Right atrium auricular region (tissue), 2 donors: ENCODE measurements around the gene SMPDL3A. TPM values are rescaled to one million over a fixed set of nuclear protein-coding genes. Genes with fewer than 3 reads are reported as not detected.

ENCODE experiments used
- DNase-seq: peaks from one replicate; pipeline ENCODE4 v3.0.0-alpha.2; 2019; ENCODE audit warnings: low spot score
- H3K27ac ChIP-seq, 2 donors: fragments of 200-600 bp; sonication (generic); 1 replicate in 1 of 2; 2 replicates in 1 of 2; pipeline ENCODE4 v1.5.1; 2016 to 2019
- H3K27me3 ChIP-seq, 2 donors: fragments of 200-600 bp; sonication (generic); one replicate each; pipeline versions ENCODE4 v1.5.1 to v1.6.0; 2017 to 2019
- H3K36me3 ChIP-seq: fragments of 200-600 bp; sonication (generic); one replicate; pipeline ENCODE4 v1.5.1; 2016
- H3K4me1 ChIP-seq, 2 donors: fragments of 200-600 bp; sonication (generic); one replicate each; pipeline versions ENCODE4 v1.5.1 to v1.6.0; 2017 to 2019
- H3K4me3 ChIP-seq, 2 donors: fragments of 200-600 bp; sonication (generic); 1 replicate in 1 of 2; 2 replicates in 1 of 2; pipeline ENCODE4 v1.5.1; 2017 to 2019; ENCODE audit warnings: mild to moderate bottlenecking in 1 of 2, moderate library complexity in 1 of 2
- H3K9me3 ChIP-seq, 2 donors: fragments of 200-600 bp; sonication (generic); one replicate each; pipeline ENCODE4 v1.5.1; 2019
- total RNA-seq, 2 donors: library from RNA; depleted of rRNA; stranded (reverse); fragments of >200 nt; gene quantifications; one replicate each; pipeline ENCODE4 v1.1.0, GENCODE V29; 2016
- TF ChIP-seq, protein P1 (sequence below), 2 donors: fragments of 200-600 bp; sonication (generic); IDR thresholded peaks; one replicate each; pipeline ENCODE4 v1.5.1; 2019; ENCODE audit warnings: antibody characterized with exemption in 2 of 2

The SMPDL3A gene
- total RNA-seq, 2 donors from 2014 or later, result 4.9 to 6.6 TPM

DNA sequence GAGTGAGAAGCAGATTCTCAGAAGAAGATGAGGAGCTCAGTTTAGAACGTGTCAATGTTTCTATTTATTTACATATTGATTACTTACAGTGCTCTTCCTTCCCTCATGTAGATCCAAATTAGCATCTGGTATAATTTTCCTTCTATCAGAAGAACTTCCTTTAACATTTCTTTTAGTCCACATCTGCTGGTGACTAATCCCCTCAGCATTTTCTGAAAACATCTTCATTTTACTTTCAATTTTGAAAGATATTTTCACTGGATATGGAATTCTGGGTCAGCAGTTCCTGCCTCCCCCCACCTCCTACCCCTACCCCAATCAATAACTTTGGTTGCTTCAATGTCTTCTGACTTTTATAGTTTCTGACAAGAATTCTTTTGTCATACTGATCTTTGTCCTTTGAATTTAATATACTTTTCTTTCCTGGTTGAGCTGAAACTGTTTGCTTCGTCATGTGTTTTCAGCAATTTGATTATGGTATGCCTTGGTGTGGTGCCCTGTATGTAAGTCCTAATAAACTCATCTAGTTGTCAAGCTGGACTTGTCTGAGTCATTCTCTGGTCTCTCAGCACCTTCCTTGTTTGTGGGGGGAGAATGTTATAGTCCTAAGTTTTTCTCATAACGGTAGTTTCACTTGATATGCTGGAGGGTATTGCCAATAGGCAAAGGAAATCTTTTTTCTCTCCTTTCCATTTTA is 57.0 kb downstream of the SMPDL3A start:
- H3K27me3 ChIP-seq, result no peaks in the 10 kb centered on the region
- no peak for DNase-seq
- no peaks in the 10 kb centered on the region for H3K36me3 ChIP-seq
- H3K9me3 ChIP-seq, result no peaks in the 10 kb centered on the region
- H3K4me1 ChIP-seq, result no peaks in the 10 kb centered on the region
- no peak overlapping the region for H3K27ac ChIP-seq
- TF ChIP-seq, protein P1, sequence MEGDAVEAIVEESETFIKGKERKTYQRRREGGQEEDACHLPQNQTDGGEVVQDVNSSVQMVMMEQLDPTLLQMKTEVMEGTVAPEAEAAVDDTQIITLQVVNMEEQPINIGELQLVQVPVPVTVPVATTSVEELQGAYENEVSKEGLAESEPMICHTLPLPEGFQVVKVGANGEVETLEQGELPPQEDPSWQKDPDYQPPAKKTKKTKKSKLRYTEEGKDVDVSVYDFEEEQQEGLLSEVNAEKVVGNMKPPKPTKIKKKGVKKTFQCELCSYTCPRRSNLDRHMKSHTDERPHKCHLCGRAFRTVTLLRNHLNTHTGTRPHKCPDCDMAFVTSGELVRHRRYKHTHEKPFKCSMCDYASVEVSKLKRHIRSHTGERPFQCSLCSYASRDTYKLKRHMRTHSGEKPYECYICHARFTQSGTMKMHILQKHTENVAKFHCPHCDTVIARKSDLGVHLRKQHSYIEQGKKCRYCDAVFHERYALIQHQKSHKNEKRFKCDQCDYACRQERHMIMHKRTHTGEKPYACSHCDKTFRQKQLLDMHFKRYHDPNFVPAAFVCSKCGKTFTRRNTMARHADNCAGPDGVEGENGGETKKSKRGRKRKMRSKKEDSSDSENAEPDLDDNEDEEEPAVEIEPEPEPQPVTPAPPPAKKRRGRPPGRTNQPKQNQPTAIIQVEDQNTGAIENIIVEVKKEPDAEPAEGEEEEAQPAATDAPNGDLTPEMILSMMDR (IDR thresholded peaks at IDR 0.05), result no peak
- no peak overlapping the region for H3K4me3 ChIP-seq

- H3K4me3 ChIP-seq, result no peak overlapping the region
- TF ChIP-seq, protein P1 (IDR thresholded peaks at IDR 0.05), result no peak
Measured at GRCh38 chr6:122853259-122853995, 64.4 kb downstream of the SMPDL3A start.

More at GRCh38 chr6:122853259-122853995, 64.4 kb downstream of the SMPDL3A start:
- Histone ChIP-seq H3K27me3 (no peaks in the 10 kb centered on the region), H3K27ac (no peak overlapping the region), H3K36me3 (no peaks in the 10 kb centered on the region), H3K4me1 (no peaks in the 10 kb centered on the region), H3K9me3 (no peaks in the 10 kb centered on the region)
- no peak for DNase-seq

Other genes with a start within 250 kb of the SMPDL3A start
- not detected for gene PKIB, start 178.9 kb upstream of the SMPDL3A start, total RNA-seq
- gene FABP7, start 9.5 kb upstream of the SMPDL3A start, total RNA-seq, result under 1 TPM in 1 of 2 donors, not detected in 1; 0.52 TPM
- gene CLVS2, start 207.0 kb downstream of the SMPDL3A start, total RNA-seq, result not detected